Stomach (tissue), 9 donors: Measurements from ENCODE around the gene PLEKHG4B. TPM values are rescaled to one million over a fixed set of nuclear protein-coding genes. Genes with fewer than 3 reads are reported as not detected.

Experiments
- DNase-seq, 2 donors: peaks; one replicate each; pipeline versions ENCODE4 v3.0.0 to v3.0.0-alpha.2; 2013 to 2019
- H3K27ac ChIP-seq, 5 donors: fragments of 200-600 bp in 4 of 5; sonication (generic) in 4 of 5; one replicate each; pipeline ENCODE4 v1.5.1; 2013 to 2019; ENCODE audit warnings: mild to moderate bottlenecking in 1 of 5, moderate library complexity in 1 of 5
- H3K27me3 ChIP-seq, 3 donors: fragments of 200-600 bp; sonication (generic); one replicate each; pipeline ENCODE4 v1.5.1; 2017 to 2019; ENCODE audit warnings: mixed run types in 1 of 3
- H3K36me3 ChIP-seq, 4 donors: fragments of 200-600 bp; sonication (generic); 1 replicate in 3 of 4; 2 replicates in 1 of 4; pipeline ENCODE4 v1.5.1; 2016 to 2019
- H3K4me1 ChIP-seq, 4 donors: fragments of 200-600 bp; sonication (generic); one replicate each; pipeline ENCODE4 v1.5.1; 2016 to 2019
- H3K4me3 ChIP-seq, 4 donors: fragments of 200-600 bp; sonication (generic) in 3 of 4; one replicate each; pipeline ENCODE4 v1.5.1; 2016 to 2019; ENCODE audit warnings: mild to moderate bottlenecking in 1 of 4
- H3K9me3 ChIP-seq, 4 donors: fragments of 200-600 bp; sonication (generic); one replicate each; pipeline ENCODE4 v1.5.1; 2016 to 2019
- EP300 ChIP-seq: sonication (generic); formaldehyde crosslinking; IDR thresholded peaks from one replicate; pipeline ENCODE4 v1.6.1; 2017; ENCODE audit warnings: antibody characterized with exemption
- POLR2A ChIP-seq, 4 donors: fragments of 450-650 bp; IDR thresholded peaks; one replicate each; pipeline ENCODE4 v1.6.1; 2016; ENCODE audit warnings: antibody characterized with exemption in 4 of 4, control low read depth in 2 of 4, mild to moderate bottlenecking in 1 of 4, moderate library complexity in 1 of 4
- POLR2AphosphoS5 ChIP-seq, 3 donors: sonication (generic); formaldehyde crosslinking; IDR thresholded peaks; one replicate each; pipeline ENCODE4 v1.6.1; 2016; ENCODE audit warnings: antibody characterized with exemption in 3 of 3
- WGBS, 5 donors: extraction: QIAGEN DNeasy Blood & Tissue Kit in 3 of 5; methylation state at CpG; one replicate each; pipeline versions ENCODE4 v1.1.5 to v1.1.7; 2013 to 2018; 5-methylcytosine and 5-hydroxymethylcytosine counted together
- intact Hi-C: fragments of 100-400 bp; cut with DNase I; formaldehyde crosslinking; loops from one replicate; pipeline ENCODE4 v1.15.1; 2023; ENCODE audit warnings: low total_unique reads
- polyA plus RNA-seq, 3 donors: library from polyadenylated mRNA; stranded (reverse); fragments of 200-250 nt; gene quantifications; one replicate each; pipeline ENCODE4 v1.2.3, GENCODE V29; 2013
- total RNA-seq, 5 donors: library from RNA; depleted of rRNA; stranded (reverse); fragments of >200 nt; gene quantifications; one replicate each; pipeline versions ENCODE4 v1.1.0 to v1.2.3, GENCODE V29; 2014 to 2016
- TF ChIP-seq, protein P1 (sequence below), 7 experiments: fragments of 450-650 bp in 4 of 7; fragments of 200-600 bp in 3 of 7; sonication (generic) in 3 of 7; IDR thresholded peaks; one replicate each; pipeline ENCODE4 v1.5.1; 2016 to 2019; ENCODE audit warnings: antibody characterized with exemption in 7 of 7, control low read depth in 2 of 7, mild to moderate bottlenecking in 1 of 7
- donor health status: healthy with polysubstance abuse.
- donor health status: Bipolar disorder and iron deficiency.
- donor health status: healthy.

The PLEKHG4B gene
- total and polyA plus RNA-seq, 8 donors, result 0.15 to 4.3 (median 1.8) TPM; not detected in 1

DNA sequence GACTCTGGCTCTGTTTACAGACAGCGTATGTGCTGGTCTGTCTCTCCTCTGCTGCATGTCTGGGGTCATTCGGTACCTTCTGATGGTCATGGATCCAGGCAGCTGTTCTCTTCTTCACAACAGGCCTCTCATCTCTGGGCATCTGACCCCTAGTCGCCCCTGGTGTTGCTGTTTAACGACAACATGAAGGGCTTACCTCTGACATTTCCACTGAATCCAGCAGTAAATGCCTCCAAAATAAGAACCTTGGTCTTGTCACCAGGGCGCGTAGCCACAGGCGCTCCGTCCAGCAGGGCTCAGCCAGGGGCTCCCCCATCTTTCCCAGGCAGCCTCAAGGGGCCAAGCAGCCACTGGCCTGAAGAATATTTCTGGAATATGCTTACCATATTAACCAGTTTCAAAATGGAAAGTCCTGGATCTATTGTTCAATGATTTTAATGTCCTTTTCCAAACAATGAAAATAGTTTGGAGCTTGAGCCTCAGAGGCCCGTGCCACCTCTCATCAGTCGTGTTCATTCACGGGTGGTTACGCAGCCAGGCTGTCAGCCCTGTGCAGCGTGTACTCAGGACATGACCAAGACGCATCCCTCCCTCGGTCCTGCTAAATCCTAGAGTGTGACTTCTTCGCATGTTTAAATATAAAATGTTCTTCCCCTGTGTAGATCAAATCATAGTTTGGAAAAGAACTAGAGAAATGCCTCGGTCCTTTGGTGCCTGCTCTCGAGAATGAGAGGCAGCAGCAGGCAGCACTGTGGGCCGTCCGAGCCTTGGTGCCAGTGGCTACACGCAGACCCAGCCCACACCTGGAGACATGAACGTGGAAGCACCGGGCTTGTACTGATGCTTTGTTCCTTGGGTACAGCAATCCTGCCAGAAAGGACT is 69.2 kb downstream of the PLEKHG4B start:
- Histone ChIP-seq H3K27ac (no peak overlapping the region), H3K27me3 (peaks cover 0 to 24% (median 0%) of the 10 kb centered on the region in 3 donors), H3K4me1 (no peaks in the 10 kb centered on the region), H3K36me3 (no peaks in the 10 kb centered on the region), H3K4me3 (no peak overlapping the region), H3K9me3 (no peaks in the 10 kb centered on the region)
- TF ChIP-seq, protein P1, sequence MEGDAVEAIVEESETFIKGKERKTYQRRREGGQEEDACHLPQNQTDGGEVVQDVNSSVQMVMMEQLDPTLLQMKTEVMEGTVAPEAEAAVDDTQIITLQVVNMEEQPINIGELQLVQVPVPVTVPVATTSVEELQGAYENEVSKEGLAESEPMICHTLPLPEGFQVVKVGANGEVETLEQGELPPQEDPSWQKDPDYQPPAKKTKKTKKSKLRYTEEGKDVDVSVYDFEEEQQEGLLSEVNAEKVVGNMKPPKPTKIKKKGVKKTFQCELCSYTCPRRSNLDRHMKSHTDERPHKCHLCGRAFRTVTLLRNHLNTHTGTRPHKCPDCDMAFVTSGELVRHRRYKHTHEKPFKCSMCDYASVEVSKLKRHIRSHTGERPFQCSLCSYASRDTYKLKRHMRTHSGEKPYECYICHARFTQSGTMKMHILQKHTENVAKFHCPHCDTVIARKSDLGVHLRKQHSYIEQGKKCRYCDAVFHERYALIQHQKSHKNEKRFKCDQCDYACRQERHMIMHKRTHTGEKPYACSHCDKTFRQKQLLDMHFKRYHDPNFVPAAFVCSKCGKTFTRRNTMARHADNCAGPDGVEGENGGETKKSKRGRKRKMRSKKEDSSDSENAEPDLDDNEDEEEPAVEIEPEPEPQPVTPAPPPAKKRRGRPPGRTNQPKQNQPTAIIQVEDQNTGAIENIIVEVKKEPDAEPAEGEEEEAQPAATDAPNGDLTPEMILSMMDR (IDR thresholded peaks at IDR 0.05), result no peak
- TF ChIP-seq POLR2AphosphoS5 (IDR thresholded peaks at IDR 0.05) (no peak), POLR2A (IDR thresholded peaks at IDR 0.05) (no peak), EP300 (no peak)
- peak in 1 of 2 donors; percentile 15 for DNase-seq
- intact Hi-C loops, result no loop called here
- 90 to 93% (median 92%) methylated on average over 22 to 23 of the region's 23 CpGs for whole genome bisulfite sequencing, 5 donors

DNA sequence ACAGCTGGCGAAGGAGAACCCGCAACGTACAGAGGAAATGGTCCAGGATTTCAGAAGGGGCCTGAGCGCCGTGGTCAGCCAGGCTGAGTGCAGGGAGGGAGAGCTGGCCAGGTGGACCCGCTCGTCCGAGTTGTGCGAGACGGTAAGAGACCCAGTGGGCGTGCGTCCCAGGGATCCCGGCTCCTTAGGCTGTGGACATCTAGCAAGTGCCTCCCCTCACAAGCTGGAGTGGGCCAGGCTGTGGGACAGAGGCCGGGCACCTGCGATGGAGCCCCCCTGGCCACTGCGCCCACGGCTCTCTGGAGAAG is 69.8 kb downstream of the PLEKHG4B start:
- Histone ChIP-seq H3K4me3 (no peak overlapping the region), H3K36me3 (no peaks in the 10 kb centered on the region), H3K4me1 (peaks cover 0 to 3% (median 0%) of the 10 kb centered on the region in 4 donors), H3K9me3 (no peaks in the 10 kb centered on the region), H3K27me3 (peaks cover 0 to 24% (median 0%) of the 10 kb centered on the region in 3 donors), H3K27ac (no peak overlapping the region)
- intact Hi-C loops, result no loop called here
- no peak for DNase-seq
- TF ChIP-seq POLR2AphosphoS5 (IDR thresholded peaks at IDR 0.05), result no peak
- TF ChIP-seq, protein P1 (IDR thresholded peaks at IDR 0.05), result no peak
- TF ChIP-seq POLR2A (IDR thresholded peaks at IDR 0.05), result no peak
- no peak for TF ChIP-seq EP300
- 92 to 97% (median 96%) methylated on average over 17 of the region's 17 CpGs for WGBS, 5 donors

DNA sequence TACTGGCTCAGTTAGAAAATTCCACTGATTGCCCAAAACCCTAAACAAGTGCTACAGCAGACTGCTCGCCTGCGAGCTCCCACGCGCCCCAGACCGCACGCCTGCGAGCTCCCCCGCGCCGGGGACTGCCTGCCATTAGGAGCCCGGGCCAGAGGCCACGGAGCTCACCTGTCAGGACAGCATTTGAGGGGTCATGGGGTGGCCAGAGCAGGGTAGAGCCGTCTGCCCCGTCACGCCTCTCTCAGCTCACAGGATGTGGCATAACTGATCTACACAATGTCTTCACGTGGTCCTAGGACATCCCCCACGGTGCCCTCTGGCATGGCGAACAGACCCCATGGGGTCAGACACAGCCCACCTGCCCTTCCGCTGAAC is 70.2 kb downstream of the PLEKHG4B start:
- intact Hi-C loops, result no loop called here
- WGBS, 5 donors, result 86 to 100% (median 92%) methylated on average over 6 to 19 of the region's 19 CpGs

DNA sequence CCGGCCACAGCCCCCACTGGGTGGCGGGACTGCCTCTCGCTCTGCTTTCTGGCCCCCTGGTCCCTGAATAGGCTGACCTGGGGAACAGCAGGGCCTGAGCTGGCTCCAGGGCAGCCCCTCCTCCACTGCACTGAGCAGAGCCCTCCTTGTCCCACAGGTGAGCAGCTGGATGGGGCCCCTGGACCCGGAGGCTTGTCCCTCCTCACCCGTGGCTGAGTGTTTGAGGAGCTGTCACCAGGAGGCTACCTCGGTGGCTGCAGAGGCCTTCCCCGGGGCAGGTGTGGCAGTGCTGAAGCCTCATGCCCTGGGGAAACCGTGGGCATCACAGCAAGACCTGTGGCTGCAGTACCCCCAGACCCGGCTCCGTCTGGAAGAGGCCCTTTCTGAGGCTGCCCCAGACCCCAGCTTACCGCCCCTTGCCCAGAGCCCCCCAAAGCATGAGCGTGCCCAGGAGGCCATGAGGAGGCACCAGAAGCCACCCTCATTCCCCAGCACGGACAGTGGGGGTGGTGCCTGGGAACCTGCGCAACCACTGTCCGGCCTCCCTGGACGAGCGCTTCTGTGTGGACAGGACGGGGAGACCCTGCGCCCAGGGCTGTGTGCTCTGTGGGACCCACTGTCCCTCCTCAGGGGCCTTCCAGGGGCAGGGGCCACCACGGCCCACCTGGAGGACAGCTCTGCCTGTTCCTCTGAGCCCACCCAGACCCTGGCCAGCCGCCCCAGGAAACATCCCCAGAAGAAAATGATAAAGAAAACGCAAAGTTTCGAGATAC is 70.8 kb downstream of the PLEKHG4B start:
- no peak for DNase-seq
- no peaks in the 10 kb centered on the region for H3K9me3 ChIP-seq
- no peak for TF ChIP-seq EP300
- TF ChIP-seq POLR2AphosphoS5 (IDR thresholded peaks at IDR 0.05), result no peak

More for the DNA sequence above, 70.2 kb downstream of the PLEKHG4B start:
- peaks cover 0 to 24% (median 0%) of the 10 kb centered on the region in 3 donors for H3K27me3 ChIP-seq
- H3K4me3 ChIP-seq, result no peak overlapping the region
- TF ChIP-seq POLR2AphosphoS5 (IDR thresholded peaks at IDR 0.05), result no peak
- no peak for TF ChIP-seq EP300
- TF ChIP-seq, protein P1 (IDR thresholded peaks at IDR 0.05), result no peak
- no peak for TF ChIP-seq POLR2A (IDR thresholded peaks at IDR 0.05)
- no peak for DNase-seq
- no peaks in the 10 kb centered on the region for H3K36me3 ChIP-seq
- H3K9me3 ChIP-seq, result no peaks in the 10 kb centered on the region
- H3K4me1 ChIP-seq, result peaks cover 0 to 7% (median 0%) of the 10 kb centered on the region in 4 donors
- no peak overlapping the region for H3K27ac ChIP-seq

More for the DNA sequence above, 70.8 kb downstream of the PLEKHG4B start:
- intact Hi-C loops, result no loop called here
- peaks cover 0 to 24% (median 0%) of the 10 kb centered on the region in 3 donors for H3K27me3 ChIP-seq
- no peak overlapping the region for H3K27ac ChIP-seq
- no peaks in the 10 kb centered on the region for H3K36me3 ChIP-seq
- H3K4me1 ChIP-seq, result peaks cover 0 to 13% (median 2%) of the 10 kb centered on the region in 4 donors
- H3K4me3 ChIP-seq, result no peak overlapping the region
- WGBS, 5 donors, result 79 to 94% (median 88%) methylated on average over 8 to 23 of the region's 23 CpGs
